ENCODE results near the gene PKP3. TPM values are rescaled to one million over a fixed set of nuclear protein-coding genes. Genes with fewer than 3 reads are reported as not detected.
"Not testable (repeated sequence)": the region's sequence is repeated elsewhere in the genome, so short reads cannot be mapped to it uniquely, and the experiment has no call there.

PKP3 gene, protein sequence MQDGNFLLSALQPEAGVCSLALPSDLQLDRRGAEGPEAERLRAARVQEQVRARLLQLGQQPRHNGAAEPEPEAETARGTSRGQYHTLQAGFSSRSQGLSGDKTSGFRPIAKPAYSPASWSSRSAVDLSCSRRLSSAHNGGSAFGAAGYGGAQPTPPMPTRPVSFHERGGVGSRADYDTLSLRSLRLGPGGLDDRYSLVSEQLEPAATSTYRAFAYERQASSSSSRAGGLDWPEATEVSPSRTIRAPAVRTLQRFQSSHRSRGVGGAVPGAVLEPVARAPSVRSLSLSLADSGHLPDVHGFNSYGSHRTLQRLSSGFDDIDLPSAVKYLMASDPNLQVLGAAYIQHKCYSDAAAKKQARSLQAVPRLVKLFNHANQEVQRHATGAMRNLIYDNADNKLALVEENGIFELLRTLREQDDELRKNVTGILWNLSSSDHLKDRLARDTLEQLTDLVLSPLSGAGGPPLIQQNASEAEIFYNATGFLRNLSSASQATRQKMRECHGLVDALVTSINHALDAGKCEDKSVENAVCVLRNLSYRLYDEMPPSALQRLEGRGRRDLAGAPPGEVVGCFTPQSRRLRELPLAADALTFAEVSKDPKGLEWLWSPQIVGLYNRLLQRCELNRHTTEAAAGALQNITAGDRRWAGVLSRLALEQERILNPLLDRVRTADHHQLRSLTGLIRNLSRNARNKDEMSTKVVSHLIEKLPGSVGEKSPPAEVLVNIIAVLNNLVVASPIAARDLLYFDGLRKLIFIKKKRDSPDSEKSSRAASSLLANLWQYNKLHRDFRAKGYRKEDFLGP
- 0.27 TPM for total RNA-seq

DNA sequence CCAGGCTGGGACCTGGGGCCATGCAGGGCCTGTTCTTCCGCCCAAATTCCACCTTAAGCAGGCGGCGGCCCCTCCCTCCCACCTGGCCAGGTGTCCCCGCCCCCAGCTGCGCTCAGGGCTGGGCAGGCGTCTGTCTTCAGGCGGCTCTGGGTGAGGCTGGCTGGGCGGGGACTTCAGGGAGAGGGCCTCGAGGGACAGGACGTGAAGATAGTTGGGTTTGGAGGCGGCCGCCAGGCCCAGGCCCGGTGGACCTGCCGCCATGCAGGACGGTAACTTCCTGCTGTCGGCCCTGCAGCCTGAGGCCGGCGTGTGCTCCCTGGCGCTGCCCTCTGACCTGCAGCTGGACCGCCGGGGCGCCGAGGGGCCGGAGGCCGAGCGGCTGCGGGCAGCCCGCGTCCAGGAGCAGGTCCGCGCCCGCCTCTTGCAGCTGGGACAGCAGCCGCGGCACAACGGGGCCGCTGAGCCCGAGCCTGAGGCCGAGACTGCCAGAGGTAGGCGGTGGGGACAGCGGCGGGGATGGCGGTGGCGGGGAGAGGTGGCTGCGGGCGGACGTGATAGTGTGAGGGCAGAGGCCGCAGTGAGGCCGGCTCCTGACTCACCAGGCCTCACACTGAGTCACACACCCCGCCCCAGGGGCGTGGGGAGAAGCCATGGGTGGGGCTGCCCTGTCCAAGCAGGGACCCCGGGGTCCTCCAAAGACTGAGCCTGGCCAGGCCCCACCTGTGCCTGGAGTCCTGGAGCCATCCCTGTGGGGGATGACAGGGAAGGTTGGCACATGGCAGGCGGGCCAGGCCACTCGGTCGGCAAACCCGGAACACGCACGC, at the start of gene PKP3:
Gene PKP3 (plus strand): TSS at position 176 of the 824 bp plus-strand sequence. CDS start 84 bp downstream, at position 260.
- no peak for DNase-seq (ENCODE audit: low read depth in 2 of 3, low spot score in 2 of 3)

DNA sequence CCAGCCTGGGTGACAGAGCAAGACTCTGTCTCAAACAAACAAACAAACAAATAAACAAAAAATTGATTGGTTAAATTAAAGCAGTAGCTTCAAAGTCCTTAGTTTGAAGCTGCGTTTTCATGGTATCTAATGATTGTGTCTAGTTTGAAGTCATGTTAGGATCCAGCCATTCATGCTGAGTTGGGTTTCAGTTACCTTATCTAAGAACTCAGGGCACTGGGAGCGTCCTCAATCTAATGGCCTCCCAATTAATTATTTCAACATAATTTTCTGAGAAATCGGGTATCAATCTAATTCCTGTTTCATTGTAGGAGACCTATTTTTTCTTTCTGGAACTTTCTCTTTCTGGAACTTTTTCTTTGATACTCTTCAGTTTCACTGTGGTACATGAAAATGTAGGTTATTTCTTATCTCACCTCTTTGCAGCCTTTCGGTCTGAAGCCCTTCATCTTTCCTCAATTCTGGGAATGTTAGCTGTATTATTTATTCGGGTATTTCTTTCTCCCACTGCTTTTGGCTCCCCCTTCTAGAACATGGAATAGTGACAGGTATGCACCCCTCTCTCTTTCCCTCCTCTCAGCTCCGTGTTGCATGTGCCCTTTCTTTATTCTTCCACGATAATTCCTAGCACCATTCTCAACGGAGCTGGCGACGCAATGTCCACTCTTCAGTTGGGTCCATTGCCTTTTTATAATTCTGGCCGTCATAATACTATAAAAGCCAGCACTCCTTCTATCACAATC, 49.0 kb upstream of the PKP3 start:
- no peak for DNase-seq (ENCODE audit: low read depth in 2 of 3, low spot score in 2 of 3)

DNA sequence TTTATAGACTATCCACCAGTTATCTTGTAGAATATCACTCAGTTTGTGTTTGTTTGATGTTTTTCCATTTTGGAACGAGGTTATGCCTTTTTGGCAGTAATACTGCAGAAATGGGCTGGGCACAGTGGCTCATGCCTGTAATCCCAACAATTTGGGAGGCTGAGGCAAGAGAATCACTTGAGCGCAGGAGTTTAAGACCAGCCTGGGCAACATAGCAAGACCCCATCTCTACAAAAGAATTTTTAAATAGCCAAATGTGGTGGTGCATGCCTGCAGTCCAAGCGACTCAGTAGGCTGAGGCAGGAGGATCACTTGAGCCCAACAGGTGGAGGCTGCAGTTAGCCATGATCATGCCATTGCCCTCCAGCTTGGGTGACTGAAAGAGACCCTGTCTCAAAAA, 47.5 kb upstream of the PKP3 start:
- no peak for DNase-seq (ENCODE audit: low read depth in 2 of 3, low spot score in 2 of 3)

DNA sequence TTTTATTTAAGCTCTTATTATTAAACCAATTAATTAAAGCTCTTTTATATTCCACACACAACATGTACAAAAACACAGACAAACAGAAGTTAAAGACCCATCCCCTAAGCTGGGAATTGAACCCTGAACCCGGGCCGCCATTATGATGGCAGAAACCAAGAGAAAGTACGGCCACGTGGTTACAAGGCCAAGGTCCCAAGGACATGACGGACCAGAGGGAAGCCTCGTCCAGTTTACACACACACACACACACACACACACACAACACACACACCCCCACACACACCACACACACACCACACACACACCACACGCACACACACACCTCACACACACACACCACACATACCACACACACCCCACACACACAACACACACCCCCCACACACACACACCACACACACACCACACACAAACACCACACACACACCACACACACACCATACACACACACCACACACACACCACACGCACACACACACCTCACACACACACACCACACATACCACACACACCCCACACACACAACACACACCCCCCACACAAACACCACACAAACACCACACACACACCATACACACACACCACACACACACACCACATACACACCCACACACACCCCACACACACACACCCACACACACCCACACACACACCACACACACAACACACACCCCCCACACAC, 44.6 kb upstream of the PKP3 start:
- DNase-seq (ENCODE audit: low read depth in 2 of 3, low spot score in 2 of 3), result not testable (repeated sequence)

DNA sequence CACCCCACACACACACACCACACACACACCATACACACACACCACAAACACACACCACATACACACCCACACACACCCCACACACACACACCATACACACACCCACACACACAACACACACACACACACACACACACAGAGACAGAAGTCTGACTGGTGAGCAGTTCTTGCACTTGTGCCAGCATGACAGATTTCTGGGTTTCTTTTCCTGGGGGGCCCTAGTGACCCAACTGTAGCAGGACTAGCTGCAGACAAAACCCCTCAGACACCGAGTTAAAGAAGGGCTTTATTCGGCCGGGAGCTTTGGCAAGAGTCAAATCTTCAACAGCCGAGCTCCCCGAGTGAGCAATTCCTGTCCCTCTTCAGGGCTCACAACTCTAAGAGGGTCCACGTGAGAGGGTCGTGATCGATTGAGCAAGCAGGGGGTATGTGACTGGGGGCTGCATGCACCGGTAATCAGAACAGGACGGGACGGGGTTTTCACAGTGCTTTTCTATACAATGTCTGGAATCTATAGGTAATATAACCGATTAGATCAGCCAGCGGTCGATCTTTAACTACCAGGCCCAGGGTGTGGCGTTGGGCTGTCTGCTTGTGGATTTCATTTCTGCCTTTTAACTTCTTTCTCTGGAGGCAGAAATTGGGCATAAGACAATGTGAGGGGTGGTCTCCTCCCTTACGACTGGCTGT, 43.8 kb upstream of the PKP3 start:
- not testable (repeated sequence) for DNase-seq (ENCODE audit: low read depth in 2 of 3, low spot score in 2 of 3)

DNA sequence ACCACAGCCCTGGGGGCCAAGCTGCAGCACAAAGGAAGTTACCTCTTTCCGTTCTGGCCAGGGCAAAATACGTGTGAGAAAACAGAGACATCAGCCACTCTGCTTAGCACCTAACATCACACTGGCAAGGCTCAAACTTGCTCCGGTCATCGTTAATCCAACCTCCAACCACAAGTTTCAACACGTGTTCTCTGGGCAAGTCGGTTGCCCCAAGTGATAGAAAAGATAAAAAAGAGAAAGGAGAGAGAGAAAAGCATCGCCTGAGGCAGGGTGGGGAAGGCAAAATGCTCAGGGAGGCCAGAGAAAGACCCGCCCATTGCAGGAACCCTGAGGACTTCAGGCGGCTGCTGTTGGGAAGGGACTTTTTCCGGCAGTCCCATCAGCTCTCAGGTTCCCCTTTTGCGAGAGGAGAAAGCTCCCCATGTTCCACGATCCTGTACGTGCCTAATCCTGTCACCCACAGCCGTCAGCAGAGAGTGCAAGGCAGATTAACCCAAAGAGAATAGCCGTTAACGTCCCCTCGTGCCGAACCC, 43.2 kb upstream of the PKP3 start:
- DNase-seq (ENCODE audit: low read depth in 2 of 3, low spot score in 2 of 3), result no peak

DNA sequence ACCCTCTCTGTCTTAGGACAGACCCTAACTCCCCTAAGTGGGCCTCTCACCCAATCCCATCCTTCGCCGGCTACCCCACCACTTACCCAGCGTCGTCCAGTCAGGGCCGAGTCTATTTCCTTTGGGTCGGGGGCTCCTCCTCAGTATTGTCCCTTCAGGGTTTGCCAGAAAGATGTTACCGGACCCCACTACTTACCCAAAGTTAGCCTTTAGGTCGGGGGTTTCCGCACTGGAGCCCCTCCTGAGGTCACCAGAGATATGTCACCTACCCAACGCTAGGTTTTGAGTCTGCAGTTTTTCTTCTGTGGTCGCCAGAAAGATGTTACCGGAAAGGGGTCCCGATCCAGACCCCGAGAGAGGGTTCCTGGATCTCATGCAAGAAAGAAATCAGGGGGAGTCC, 42.6 kb upstream of the PKP3 start:
- DNase-seq (ENCODE audit: low read depth in 2 of 3, low spot score in 2 of 3), result no peak

DNA sequence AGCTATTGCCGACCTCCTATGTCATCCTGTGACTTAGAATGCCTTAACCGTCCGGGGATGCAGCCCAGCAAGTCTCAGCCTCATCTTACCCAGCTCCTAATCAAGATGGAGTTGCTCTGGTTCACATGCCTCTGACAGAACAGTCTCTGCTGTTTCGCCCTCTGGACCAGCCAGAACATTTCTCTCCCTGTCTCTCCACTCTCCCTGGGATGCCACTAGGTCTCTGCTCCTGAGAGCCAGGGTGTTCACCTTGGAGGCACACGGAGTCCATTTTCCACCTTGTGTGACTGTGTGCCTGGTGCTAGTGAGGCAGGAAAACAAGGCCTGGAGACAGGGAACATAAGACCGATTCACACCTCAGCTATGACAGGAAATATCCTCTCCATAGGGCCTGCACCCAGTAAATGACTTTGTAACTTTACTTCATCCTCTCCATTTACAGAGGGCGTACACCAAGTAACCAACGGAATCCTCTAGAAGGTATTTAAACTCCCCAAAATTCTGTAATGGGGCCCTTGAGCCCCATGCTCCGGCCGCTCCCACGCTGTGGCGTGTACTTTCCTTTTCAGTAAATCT, 41.5 kb upstream of the PKP3 start:
- no peak for DNase-seq (ENCODE audit: low read depth in 2 of 3, low spot score in 2 of 3)

DNA sequence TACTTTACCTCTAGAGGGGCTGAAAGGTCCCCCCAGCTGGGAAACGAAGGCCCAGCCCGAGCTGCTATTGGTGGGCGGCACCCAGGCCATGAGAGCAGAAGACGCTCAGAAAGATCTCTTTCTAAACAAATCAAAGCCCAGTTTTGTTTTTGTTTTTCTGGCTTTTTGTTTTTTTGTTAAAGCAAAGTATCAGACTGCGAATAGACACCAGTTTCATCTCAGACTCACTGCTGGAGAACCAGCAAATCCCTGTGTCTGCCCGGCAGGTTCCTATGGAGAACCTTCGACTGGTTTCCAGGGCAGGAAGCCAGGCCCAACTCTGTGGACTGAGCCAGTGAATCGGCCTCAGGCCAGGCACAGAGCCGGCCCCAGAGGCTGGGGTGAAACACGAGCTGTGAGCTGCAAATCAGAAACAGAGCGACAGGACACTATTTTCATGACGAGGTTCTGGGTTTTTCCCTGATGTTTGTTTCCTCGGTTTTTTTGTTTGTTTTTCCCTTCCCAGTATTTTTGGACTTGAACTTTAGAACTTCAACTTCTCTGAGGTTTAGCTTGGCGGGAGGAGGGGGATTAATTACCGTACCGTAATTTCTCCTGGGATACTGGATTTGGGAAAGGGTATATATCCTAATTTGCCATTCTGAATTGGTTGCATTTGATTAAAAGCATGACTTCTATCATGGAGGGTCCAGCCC, 40.7 kb upstream of the PKP3 start:
- no peak for DNase-seq (ENCODE audit: low read depth in 2 of 3, low spot score in 2 of 3)

DNA sequence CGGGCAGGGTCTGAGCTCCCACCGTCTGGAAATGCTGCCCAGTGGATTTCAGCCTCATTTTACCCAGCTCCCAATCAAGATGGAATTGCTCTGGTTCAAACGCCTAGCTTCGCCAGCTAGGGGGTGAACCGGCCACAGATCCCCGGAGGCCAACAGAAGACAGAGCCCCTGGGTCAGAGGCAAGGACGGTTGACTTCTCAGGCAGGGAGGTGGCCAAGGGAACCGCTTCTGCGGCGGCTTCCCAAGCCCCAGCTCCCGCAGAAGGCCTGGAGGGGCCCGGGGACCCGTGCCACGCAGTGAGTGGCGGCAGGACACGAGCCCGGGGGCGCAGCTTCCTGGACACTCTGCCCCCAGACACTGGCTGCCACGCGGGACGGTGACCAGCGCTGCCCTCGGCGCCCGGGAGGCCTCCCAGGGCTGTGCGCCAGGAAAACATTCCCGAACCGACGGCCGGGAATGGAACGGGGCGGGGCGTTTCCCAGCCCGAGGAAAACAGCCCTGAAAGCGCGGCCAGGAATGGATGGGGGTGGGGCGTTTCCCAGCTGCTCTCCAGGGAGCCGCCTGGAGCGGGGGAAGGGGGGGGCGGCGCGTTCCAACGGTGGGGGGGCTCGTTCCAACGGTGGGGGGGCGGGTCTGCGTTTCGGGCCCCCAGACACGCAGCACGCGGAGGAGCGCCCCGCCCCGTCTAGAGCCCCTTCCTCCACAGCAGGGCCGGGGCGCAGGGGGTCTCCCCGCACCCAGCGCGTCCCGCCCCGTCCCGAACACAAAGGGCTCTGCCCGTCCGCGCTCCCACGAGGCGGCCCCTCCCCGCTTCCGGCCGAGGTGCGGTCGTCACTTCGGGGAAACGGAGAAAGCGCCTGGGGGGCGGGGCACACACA, 38.2 kb upstream of the PKP3 start:
- peak; percentile 77 to 91 (median 87) for DNase-seq (ENCODE audit: low read depth in 2 of 3, low spot score in 2 of 3)

DNA sequence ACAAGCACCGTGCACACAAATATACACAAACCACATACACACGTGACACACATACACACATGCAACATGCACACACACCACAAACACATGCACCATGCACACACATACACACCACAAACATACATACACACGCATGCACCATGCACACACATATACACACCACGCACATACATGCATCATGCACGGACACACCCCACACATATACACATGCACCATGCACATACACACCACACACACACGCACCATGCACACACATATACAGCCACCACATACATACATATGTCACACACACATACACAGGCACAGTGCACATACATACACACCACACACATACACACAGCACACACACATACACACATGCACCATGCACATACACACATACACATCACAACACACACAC, 37.4 kb upstream of the PKP3 start:
- DNase-seq (ENCODE audit: low read depth in 2 of 3, low spot score in 2 of 3), result no peak

DNA sequence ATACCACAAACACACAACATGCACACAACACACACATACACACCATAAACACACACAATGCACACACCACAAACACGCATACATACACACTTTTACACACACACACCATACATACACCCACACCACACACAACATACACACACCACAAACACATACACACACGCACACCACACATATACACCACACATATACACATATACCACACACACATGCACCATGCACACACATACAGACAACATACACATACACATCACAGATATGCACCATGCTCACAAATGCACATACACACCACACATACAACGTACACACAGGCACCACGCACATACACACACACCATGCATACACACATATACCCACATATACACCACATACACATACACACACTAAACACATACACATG, 36.4 kb upstream of the PKP3 start:
- no peak for DNase-seq (ENCODE audit: low read depth in 2 of 3, low spot score in 2 of 3)

DNA sequence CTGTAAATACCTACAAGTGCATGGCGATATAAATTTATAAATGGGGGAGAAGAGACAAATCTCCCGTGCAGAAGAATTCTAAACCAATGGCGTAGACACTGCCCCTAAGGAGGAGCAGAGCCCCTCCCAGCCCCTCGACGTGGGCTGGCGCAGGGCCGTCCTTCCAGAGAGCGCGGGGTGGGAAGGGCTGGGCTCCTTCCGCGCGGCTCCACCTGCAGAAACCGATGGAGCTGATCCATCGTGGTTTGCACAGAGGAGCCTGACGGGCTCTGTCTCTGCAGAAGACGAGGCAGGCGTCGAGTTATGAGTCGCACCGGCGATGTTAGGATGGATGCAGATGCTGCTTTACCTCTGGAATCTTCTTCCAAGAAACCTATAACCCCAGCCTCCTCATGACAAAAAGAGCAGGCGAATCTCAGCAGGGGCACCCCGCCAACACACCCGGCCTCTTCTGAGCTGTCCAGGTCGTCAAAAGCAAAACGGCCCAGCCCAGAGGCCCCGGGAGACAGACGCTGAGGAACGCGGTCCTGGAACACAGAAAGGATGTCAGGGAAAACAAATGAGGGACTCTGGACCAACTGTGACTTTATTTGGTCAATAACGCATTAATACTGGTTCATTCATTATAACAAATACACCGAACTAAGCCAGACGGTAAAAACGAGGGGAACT, 35.7 kb upstream of the PKP3 start:
- no peak for DNase-seq (ENCODE audit: low read depth in 2 of 3, low spot score in 2 of 3)

DNA sequence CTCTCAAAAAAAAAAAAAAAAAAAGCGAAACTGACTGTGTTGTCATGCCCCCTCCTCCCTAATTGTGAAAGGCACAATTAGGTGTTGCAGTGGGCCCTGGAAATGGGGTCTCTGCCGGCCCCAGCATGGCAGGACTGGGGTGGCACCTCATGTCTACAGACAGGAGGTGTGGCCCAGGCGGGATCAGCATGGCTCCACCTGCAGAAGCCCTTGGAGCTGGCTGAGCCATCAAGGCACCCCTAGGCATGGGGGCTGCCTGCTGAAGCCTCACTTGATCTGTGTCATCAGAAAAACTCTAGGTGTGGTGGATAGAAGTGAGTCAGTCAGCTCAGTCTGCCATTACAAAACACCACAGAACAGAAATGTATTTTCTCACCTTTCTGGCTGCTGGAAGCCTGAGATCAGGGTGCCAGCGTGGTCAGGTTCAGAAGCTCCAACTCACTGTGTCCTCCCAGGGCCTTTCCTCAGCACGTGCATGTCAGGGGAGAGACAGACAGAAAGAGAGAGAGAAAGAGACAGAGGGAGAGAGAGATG, 34.8 kb upstream of the PKP3 start:
- no peak for DNase-seq (ENCODE audit: low read depth in 2 of 3, low spot score in 2 of 3)

DNA sequence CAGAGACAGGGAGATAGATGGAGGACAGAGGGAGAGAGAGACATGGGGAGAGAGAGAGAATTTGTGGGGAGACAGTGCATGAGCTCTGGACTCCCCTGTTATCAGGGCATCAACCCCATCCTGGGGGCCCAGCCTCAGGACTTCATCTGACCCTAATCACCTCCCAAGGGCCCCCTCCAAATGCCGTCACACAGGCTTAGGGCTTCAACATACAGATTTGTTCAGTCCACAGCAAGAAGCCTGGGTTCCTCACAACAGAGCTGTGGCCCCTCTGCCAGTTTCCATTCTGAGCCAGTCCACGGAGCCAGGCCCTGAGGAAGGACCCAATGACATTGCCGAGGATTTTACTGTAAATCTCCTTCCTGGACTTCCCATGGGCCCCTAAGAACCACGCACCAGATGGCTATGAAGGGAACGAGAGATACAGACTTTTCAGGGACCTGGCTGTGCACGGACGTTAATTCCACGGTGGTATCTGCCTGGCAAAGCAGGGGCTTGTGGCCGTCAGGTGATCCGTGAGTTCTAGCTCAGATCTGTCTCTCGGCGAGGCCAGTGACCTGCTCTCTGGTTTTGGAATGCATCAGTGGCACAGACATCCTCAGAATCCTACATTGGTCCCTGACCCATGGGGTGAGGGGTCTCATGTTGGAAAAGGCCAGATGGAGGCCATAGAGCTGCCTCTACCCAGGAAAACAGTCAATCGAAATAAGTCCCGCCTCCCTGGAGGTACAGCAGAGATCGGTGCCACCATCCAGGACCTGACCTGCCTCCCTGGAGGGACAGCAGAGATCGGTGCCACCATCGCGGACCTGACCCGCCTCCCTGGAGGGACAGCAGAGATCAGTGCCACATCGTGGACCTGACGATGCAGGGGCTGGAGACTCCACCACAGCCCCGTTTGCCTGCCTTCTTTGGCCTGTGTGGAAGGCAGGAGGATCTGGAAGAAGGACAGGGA, 33.4 kb upstream of the PKP3 start:
- no peak for DNase-seq (ENCODE audit: low read depth in 2 of 3, low spot score in 2 of 3)

All from hematopoietic multipotent progenitor cell (in vitro differentiated cells).